GM12873 (cell line): ENCODE measurements around the gene IL20RA.

Source experiments
- CTCF ChIP-seq: IDR thresholded peaks from 2 replicates; pipeline ENCODE4 v1.5.1; 2012; ENCODE audit warnings: low read depth, mild to moderate bottlenecking, moderate library complexity, low read length, control low read depth; ENCODE audit not compliant: insufficient read depth; ENCODE audit errors: missing control alignments

The IL20RA gene

DNA sequence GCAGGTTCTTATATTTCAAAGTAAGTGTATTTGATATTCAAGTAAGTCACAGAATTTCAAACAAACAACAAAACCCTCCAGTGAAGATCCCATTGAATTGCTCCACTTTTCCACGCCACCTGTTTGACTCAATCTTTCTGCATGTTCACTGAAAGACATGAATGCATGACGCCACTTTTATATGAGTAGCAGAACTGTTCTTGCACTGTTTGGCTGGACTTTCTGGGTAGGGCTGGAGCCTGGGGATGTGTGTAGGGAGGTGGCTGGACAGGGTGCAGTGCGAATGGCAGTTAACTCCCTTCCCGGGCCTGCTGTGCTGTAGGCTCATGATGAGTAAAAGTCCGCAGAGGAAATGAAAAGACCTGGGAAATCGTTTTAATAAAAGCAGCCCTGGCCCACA lies 39.7 kb downstream of the IL20RA start:
- TF ChIP-seq CTCF, result no peak

DNA sequence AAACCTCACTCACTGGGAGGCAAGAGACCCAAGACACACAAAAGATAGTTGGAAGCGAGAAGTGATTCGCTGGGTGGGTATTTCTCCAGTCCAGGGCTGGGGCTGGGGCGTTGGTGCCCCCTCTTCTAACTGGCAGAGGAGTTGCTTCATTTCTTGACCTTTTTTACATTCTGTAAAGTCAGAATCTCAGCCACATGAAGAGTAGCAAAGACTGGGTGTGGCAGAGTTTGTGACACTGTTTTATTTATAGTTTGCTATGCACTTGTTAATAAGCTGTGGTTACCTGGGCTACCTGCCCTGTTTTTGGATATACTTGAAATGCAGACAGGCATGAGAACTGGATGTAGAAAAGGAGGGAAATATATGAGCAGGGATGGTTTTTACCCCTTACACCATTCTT lies 42.3 kb downstream of the IL20RA start:
- no peak for TF ChIP-seq CTCF

DNA sequence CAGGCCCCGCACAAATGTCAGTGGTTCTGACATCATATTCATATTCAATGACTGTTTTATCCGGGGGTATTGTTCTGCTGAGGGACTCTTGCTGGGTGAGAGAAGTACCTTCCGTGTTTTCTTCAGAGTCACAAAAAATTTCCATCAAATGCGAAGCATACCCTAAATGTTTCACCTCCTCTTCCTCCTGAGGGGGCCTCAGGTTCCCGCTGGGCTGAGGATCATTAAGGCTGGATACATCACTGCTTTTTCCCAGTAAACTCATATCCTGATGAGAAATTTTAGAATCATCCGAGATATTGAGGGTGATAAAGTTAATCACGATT lies 42.8 kb downstream of the IL20RA start:
- TF ChIP-seq CTCF, result no peak

DNA sequence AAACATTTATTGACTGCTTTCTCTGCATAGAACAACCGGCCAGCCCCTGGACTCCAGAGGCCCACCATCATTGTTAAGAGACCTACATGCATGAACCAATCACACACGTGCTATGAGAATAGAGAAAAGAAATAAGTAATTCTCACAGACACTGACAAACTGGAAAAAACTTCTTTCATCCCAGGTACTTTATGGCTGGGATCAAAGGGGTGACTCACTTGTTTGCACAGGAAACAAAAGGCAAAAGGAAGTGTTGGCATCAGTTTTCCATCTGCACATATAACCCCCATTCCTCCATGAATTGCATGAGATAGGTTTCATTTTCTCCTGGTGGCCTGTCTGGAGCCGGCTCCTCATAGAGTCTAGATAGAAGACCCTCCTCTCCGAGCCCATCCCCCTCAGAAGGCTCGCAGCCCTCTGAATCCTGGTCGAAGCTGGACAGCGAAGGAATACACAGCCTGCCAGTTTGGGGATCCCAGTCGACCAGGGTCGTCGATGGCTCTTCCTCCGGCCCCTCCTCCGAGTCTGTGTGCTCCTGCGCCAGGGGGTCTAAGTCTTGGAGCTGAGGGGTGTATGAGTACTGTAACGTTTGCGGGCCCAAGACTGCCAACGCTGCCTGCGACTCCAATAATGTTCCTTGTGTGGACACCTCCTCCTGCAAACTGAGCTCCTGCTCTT lies 43.3 kb downstream of the IL20RA start:
- TF ChIP-seq CTCF, result no peak

GRCh38 chr6:137000825-137001224 lies 43.9 kb downstream of the IL20RA start:
- no peak for TF ChIP-seq CTCF

DNA sequence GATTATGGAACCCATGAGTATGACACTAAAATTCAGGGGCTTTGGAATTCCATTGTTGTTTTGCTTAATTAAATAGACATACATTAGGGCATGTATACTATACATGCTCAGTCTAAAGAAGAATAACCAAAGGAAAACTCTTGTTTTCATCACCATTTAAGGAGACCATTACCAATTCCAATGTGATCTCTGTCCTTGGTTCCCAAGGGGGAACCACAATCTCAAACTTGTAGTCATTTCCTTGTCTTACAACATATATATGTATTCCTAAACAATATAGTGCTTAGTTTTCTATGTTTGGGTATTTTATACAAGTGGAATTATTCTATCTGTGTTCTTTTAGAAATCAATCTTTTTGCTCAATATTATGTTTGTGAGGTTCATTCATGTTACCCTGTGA lies 49.2 kb downstream of the IL20RA start:
- no peak for TF ChIP-seq CTCF

DNA sequence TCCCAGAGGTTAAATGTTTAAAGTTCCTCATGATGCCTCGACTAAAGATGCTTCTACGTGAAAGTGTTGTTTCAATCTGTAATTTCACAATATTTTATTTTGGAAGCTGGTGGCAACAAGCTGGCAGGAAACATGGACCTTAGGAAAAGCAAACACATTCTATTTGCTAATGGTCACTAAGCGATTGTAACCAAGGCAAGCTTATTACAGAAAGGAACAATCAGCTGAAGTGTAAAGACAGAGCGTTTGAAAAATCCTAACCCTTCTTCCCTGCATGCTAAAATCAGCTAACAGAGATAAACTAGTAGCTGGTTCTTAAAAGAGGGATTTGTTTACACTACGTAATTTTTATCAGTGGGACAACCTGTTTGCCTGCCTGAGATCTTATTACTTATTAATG lies 50.0 kb downstream of the IL20RA start:
- TF ChIP-seq CTCF, result no peak
